ENCODE data around the gene KIF6. TPM values are rescaled to one million over a fixed set of nuclear protein-coding genes. Genes with fewer than 3 reads are reported as not detected.

KIF6 gene
- total RNA-seq, 2 experiments from 2014 or later: not detected

DNA sequence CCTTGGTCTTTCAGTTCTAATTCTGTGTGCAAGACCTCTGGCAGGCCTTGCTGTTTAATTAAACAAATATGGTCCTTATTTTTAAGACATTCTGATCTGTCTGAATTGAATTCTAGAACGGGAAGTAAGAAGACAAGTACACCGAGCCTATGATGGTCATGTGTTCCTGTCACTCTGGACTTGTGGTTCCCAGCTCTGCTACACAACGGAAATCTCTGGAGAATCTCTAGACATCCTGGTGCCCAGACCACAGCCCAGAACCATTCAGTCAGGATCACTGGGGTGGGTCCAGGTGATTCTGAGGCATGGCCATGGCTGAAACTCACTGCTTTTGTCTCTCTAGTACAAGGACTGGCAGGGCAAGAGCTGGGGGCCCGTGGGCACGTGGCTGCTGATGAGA, 386.8 kb downstream of the KIF6 start:
- Mint-ChIP-seq H3K4me3 (no peak overlapping the region), H3K27ac (no peak overlapping the region), H3K9me3 (no peaks in the 10 kb centered on the region), H3K27me3 (peaks cover 31% of the 10 kb centered on the region), H3K4me1 (peaks cover 22% of the 10 kb centered on the region), H3K36me3 (no peaks in the 10 kb centered on the region)
- POLR2A ChIA-PET: no interaction called here
- ATAC-seq (ENCODE audit: low read depth) (no peak), DNase-seq (no peak)

DNA sequence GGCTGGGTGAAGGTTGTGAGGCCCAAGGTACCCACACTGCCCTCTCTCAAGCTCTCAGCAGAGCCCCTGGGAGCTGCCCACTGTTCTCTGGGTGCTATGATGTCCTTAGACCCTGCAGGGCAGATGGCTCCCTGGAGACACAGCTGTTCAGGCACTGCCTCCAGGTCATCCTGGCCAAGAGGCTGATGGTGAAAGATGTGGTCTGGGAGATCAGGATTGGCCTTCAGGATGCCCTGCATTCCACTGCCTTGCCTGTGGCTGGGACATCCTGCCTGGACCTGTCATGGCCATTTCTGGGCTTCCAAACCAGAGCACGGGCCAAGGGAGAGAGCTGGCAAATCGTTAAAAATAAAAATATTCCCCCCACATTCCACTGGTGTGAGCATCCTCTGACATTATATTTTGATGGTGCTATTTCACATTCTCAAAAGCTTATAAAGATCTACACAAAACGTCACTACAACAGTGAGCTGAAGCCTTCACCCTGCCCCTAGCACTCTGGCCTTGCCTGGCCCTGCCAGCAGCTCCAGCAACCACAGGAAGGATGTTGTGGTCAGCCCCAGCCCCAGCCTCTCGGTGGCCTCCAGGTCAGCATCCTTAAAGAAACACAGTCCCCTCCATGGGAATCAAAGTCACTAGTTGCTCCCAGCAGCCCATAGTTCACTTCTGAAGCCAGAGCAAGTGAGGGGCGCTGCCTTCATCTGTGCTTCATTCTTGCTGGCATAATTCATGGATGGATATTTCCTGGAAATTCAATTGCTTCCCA, 389.2 kb downstream of the KIF6 start:
- Mint-ChIP-seq H3K9me3 (no peaks in the 10 kb centered on the region), H3K4me1 (peaks cover 18% of the 10 kb centered on the region), H3K4me3 (peak overlapping the region; percentile 41), H3K27ac (no peak overlapping the region), H3K27me3 (peaks cover 43% of the 10 kb centered on the region), H3K36me3 (no peaks in the 10 kb centered on the region)
- POLR2A ChIA-PET: interaction anchor here (1.0 kb wide), 1 partner anchor 89 kb away, joined by 3 read pairs; no protein-coding TSS in a partner anchor
- peak; percentile 57 for DNase-seq
- ATAC-seq (ENCODE audit: low read depth): peak; percentile 73

DNA sequence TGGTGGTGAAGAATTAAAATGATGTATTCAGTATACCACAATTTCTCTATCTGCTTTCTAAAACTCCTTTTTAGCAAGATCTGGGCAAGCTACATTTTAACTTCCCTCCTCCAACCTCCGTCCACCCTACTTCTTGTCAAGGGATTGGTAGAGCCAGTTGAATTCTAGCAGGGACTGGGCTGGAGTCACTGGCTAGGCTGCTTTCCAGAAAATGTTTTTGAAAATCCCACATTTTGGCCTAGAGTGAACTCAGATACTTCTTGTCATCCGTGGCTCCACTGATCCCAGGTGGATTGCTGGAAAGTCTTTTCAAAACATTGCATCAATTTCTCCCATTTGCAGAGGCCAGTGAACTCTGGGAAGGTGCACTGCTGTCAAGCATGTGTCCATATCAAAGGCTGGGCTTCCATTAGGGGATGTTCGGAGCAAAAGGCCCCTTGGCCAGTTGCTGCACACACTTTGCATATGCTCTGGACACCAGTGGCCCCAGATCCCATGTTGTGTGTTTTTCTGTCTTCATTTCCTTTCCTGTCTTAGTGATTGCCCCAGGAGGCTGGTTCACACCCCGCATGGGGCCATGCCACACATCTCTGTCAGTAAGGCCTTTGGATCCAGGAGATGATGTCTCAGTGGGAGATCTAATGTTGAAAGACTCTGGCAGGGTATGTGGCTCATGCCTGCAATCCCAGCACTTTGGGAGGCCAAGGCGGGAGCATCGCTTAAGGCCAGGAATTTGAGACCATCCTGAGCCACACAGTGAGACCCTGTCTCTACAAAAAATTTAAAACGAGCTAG, 391.4 kb downstream of the KIF6 start:
- ATAC-seq (ENCODE audit: low read depth): no peak
- H3K4me1 Mint-ChIP-seq: peaks cover 18% of the 10 kb centered on the region
- no peaks in the 10 kb centered on the region for H3K9me3 Mint-ChIP-seq
- no peak overlapping the region for H3K4me3 Mint-ChIP-seq
- no peaks in the 10 kb centered on the region for H3K36me3 Mint-ChIP-seq
- POLR2A ChIA-PET: no interaction called here
- H3K27ac Mint-ChIP-seq: no peak overlapping the region
- DNase-seq: no peak
- H3K27me3 Mint-ChIP-seq: peaks cover 42% of the 10 kb centered on the region

DNA sequence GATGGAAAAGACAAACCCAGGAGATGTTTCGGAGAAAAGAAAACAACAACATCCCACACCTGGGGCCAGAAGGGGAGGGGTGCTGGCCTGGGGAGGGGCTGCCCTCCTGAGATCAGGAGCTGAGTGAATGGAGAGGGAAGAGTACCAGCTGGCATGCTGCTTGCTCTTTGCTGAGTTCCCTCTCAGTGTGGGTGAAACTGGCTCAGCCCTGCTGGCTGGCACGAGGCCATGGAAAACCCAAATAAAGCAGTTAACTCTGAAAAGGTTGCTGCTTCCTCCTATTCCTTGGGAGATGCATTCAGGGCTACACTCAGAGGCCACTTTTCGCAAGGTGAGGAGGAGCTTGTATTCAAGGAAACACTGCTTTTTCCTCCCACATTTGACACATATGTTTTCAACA, 394.7 kb downstream of the KIF6 start:
- Mint-ChIP-seq H3K4me3 (no peak overlapping the region), H3K27ac (no peak overlapping the region), H3K9me3 (no peaks in the 10 kb centered on the region), H3K4me1 (no peaks in the 10 kb centered on the region), H3K36me3 (no peaks in the 10 kb centered on the region), H3K27me3 (peaks cover 29% of the 10 kb centered on the region)
- POLR2A ChIA-PET: no interaction called here
- no peak for DNase-seq
- ATAC-seq (ENCODE audit: low read depth): no peak

DNA sequence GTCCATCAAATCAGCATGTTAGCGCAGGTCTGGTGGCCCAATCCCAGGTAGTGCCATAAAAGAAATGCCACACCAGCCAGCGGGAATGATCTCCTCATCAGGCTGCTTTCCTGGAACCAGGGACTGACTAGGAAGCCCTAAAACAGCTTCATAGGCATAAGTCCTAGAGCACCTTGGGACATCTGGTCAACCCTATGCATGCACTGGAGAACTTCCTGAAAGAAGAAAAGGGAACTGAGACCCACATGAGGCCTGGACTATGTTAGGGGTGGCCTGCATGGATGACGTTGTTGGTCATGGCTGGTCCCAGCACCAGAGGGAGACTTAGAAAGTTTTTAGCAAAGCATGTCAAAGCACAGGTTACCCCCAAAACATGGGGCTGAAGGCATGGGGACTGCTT, 395.2 kb downstream of the KIF6 start:
- ATAC-seq (ENCODE audit: low read depth) (no peak), DNase-seq (no peak)
- H3K4me1 Mint-ChIP-seq: no peaks in the 10 kb centered on the region
- H3K4me3 Mint-ChIP-seq: no peak overlapping the region
- no peaks in the 10 kb centered on the region for H3K9me3 Mint-ChIP-seq
- POLR2A ChIA-PET: no interaction called here
- no peak overlapping the region for H3K27ac Mint-ChIP-seq
- H3K36me3 Mint-ChIP-seq: no peaks in the 10 kb centered on the region
- H3K27me3 Mint-ChIP-seq: peaks cover 30% of the 10 kb centered on the region

DNA sequence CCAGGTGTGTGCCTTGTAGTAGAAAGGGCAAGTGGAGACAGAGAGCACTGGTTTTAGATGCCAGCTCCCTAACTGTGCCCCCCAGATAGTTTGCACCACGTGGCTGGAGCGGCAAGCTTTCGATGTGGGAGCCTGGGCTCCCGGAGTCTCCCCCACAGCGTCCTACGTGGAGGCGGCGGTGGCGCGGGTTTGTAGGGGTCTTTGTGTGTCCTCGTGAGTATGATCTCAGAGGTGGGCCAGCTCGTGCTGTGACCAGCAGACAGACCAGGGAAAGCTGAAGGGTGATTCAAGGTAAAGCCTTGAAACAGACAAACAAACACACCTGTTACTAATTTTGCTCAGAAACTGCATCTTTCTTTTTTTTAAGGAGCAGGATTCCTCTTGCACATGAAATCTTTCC, 397.1 kb downstream of the KIF6 start:
- POLR2A ChIA-PET: no interaction called here
- H3K4me3 Mint-ChIP-seq: no peak overlapping the region
- peaks cover 21% of the 10 kb centered on the region for H3K27me3 Mint-ChIP-seq
- H3K9me3 Mint-ChIP-seq: no peaks in the 10 kb centered on the region
- no peak overlapping the region for H3K27ac Mint-ChIP-seq
- H3K36me3 Mint-ChIP-seq: no peaks in the 10 kb centered on the region
- no peaks in the 10 kb centered on the region for H3K4me1 Mint-ChIP-seq
- no peak for ATAC-seq (ENCODE audit: low read depth)
- DNase-seq: no peak

DNA sequence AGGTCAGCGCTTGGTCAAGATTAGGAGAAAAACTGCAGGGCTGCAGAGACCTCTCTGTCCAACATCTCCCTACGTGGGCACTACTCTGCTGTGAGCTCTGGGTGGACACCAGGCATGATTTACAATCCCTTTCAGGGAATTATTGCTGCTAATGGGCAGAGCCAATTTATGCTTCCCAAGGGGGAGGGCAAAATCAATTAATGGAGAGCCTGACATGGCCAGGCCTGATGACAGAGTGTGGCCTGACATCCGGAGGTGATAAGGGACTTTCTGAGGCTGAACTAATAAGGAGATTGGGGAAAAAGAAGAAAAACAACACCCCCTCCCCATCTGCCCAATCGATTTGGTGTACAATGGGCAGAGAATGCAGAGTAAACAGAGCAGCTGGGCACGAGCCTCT, 397.7 kb downstream of the KIF6 start:
- Mint-ChIP-seq H3K27ac (no peak overlapping the region), H3K4me3 (no peak overlapping the region), H3K27me3 (peaks cover 17% of the 10 kb centered on the region), H3K9me3 (no peaks in the 10 kb centered on the region), H3K36me3 (no peaks in the 10 kb centered on the region), H3K4me1 (no peaks in the 10 kb centered on the region)
- POLR2A ChIA-PET: no interaction called here
- no peak for DNase-seq
- ATAC-seq (ENCODE audit: low read depth): no peak

DNA sequence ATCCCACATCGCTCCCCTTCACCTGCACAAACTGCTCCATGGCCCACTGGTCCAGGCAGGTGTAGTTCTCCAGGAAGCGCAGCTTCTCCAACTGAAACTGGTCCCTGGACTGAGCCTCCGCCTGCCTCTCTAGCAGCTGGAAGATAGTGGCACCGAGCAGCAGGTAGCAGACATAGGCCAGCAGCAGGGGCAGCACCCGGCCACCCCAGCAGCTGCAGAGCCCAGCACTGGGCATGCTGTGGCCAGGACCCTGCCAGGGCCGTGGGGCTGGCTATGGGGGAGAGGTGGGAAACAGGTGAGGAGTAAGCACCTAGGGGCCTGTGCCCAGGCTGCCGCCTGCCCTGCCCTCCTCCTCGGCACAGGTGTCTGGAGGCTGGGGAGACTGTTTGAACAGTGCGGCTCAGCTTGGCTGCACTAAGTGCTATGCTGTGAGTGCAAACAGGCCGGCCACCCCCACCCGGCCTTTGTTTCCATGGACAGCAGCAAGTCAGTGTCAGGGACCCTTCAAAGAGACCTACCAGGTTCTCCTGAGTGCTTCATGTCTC, 402.8 kb downstream of the KIF6 start, which contains the start of gene KCNK16:
KCNK16 (minus strand) TSS at position 397 of the 545 bp plus-strand sequence; CDS start at position 235, 162 bp downstream.
- no peak for DNase-seq
- H3K27ac Mint-ChIP-seq: no peak within 1 kb of the TSS
- no peak for ATAC-seq (ENCODE audit: low read depth)
- H3K27me3 Mint-ChIP-seq: peaks cover 14% of the 10 kb centered on the region
- POLR2A ChIA-PET: no interaction called here
- no peaks in the 10 kb centered on the region for H3K9me3 Mint-ChIP-seq
- no peaks in the 10 kb centered on the region for H3K4me1 Mint-ChIP-seq
- no peaks in the 10 kb centered on the region for H3K36me3 Mint-ChIP-seq
- no peak within 1 kb of the TSS for H3K4me3 Mint-ChIP-seq

DNA sequence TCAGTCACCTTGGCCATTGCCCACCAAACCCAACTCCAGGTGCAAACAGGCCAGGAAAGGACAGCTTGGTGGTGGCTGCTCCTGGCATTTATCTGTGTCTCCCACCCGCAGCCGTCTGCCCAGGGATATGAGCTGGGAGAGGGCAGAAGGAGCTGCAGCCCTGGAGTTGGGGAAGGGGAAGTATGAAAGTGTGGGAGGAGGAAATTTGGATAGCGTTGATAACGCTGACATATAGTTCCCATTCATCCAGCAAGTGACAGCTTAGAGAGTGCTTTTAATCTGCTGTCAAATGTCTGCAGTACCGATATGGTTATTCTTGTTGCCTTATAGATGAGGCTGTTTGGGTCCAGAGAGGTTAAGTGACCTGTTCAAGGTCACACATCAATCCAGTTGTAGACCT, 403.4 kb downstream of the KIF6 start:
- Mint-ChIP-seq H3K27me3 (peaks cover 17% of the 10 kb centered on the region), H3K4me1 (no peaks in the 10 kb centered on the region), H3K9me3 (no peaks in the 10 kb centered on the region), H3K4me3 (no peak overlapping the region), H3K36me3 (no peaks in the 10 kb centered on the region), H3K27ac (no peak overlapping the region)
- ATAC-seq (ENCODE audit: low read depth) (no peak), DNase-seq (no peak)
- POLR2A ChIA-PET: no interaction called here

DNA sequence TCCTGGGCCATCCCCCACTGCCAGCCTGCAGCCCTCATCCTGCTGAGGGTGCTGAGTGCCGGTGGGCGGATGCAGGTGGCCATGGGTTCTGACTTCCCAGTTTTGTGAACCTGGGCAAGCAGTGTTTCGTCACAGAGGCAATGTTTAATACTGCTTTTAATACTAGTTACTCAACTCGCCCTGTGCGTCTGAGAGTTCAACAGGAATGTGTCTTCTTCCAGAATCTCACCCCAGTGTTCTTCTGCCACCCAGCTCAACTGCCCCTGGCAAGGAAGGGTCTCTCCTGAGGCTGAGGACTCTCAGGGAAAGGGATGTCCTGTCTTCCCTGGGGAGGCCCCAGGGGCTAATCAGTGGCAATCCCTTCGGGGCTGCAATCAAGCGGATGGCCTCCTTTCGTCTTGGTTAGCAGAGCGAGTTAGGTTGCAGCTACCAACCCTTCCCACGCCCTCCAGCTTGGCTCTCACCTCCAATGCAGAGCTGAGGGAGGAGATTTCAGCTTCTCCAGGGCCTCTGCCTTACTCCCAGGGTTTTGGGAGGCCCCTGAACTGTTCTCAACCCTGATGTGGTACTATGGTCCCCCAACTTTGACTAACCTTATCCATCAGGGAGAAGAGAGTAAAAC, 404.7 kb downstream of the KIF6 start:
- peaks cover 22% of the 10 kb centered on the region for H3K27me3 Mint-ChIP-seq

DNA sequence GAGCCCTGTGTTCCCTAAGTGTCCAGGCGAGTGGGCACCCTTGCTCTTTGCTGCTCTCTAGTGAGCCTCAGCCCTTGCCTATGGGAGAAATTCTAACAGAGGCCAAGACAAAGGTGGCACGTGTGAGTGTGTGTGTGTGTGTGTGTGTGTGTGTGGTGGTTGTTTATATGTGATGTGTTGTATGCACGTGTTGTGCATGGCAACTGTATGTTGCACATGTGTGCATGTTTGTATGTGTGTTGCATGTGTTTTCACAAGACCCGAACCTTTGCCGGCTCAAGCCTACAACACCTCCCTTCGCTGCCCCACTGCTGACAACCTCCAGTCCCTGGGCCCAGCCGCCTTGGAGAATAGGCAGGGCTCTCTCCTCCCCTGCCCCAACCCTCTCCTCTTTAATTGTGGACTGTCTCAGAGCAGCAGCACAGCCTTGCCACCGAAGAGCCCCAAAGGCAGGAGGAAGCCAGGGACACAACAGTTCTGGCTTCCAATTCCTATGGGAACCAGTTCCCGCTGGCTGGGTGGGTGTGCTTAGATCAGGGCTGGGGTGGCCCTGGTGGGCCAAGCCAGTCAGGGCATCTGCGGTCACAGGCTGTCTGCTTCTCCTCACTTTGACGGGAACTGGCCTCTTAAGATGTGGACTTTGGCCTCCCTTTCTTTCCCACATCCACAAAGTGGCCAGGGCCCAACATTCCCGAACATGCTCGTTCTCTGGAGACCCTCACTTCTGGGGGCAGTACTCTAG, 405.4 kb downstream of the KIF6 start:
- POLR2A ChIA-PET: no interaction called here
- Mint-ChIP-seq H3K4me3 (no peak overlapping the region), H3K36me3 (no peaks in the 10 kb centered on the region), H3K27me3 (peaks cover 25% of the 10 kb centered on the region), H3K9me3 (no peaks in the 10 kb centered on the region), H3K27ac (no peak overlapping the region), H3K4me1 (no peaks in the 10 kb centered on the region)
- no peak for DNase-seq
- ATAC-seq (ENCODE audit: low read depth): no peak

More for the DNA sequence above, 404.7 kb downstream of the KIF6 start:
- Mint-ChIP-seq H3K4me3 (no peak overlapping the region), H3K36me3 (no peaks in the 10 kb centered on the region), H3K4me1 (no peaks in the 10 kb centered on the region), H3K27ac (no peak overlapping the region), H3K9me3 (no peaks in the 10 kb centered on the region)
- POLR2A ChIA-PET: no interaction called here
- DNase-seq: no peak
- no peak for ATAC-seq (ENCODE audit: low read depth)

DNA sequence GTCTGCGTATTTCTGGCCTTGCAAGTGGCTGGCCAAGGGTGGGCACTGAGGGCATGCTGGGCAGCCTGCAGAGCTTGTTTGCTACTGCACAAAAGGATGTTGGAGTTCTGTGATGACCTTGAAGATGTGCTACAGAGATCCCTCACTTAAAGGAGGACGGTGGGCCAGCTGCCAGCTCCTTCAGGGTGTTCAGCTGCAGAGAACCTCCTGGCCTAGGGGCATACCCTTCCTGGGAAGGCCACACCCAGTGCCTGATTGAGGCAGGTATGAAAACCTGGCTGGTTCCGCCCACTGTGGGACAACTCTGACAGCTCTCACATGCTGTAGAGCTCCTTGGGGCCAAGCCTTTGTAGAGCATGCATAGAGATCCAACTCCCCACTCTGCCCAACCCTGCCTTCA, 408.0 kb downstream of the KIF6 start:
- Mint-ChIP-seq H3K36me3 (no peaks in the 10 kb centered on the region), H3K4me1 (peaks cover 1% of the 10 kb centered on the region), H3K4me3 (no peak overlapping the region), H3K27ac (no peak overlapping the region), H3K9me3 (no peaks in the 10 kb centered on the region), H3K27me3 (peaks cover 46% of the 10 kb centered on the region)
- POLR2A ChIA-PET: no interaction called here
- no peak for ATAC-seq (ENCODE audit: low read depth)
- no peak for DNase-seq

DNA sequence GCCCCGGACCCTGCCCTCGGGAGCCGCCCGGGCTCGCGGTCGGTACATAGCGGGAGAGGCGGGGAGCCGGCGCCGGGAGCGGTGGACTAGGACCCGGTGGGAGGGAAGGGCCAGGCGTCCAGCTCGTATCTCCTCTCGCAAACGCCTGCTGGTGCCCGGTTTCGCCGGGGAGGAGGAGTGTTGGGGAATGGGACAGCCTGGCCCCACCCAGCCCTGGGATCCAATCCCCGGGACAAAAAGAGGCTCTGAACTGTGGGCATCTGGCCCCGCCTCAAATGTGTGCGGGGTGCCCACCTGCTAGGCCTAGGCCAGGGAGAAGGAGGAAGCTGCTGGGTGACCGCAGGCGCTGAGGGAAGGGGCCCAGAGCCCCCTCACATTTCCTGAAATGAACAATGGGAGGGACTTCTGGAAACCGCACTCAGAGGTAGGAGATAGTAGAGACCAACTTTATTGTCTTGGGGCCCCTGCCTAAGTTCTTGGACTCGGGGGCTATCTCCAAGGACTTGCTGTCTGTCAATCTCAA, 410.9 kb downstream of the KIF6 start, which contains the start of gene KCNK17:
KCNK17 (minus strand) TSS at position 147 of the 523 bp plus-strand sequence; CDS start at position 48, 99 bp downstream.
- H3K27me3 Mint-ChIP-seq: peaks cover 55% of the 10 kb centered on the region
- peak within 1 kb of the TSS; percentile 50 for H3K4me3 Mint-ChIP-seq
- POLR2A ChIA-PET: no interaction called here
- H3K9me3 Mint-ChIP-seq: no peaks in the 10 kb centered on the region
- no peak for DNase-seq
- ATAC-seq (ENCODE audit: low read depth): no peak
- H3K4me1 Mint-ChIP-seq: peaks cover 1% of the 10 kb centered on the region
- no peaks in the 10 kb centered on the region for H3K36me3 Mint-ChIP-seq
- no peak within 1 kb of the TSS for H3K27ac Mint-ChIP-seq

All from activated naive CD8-positive, alpha-beta T cell treated with anti-CD3 and anti-CD28 coated beads, Interleukin-2, amount 10 ng/mL, durations not matched to agents 7 days and 5 days (primary cell).